ENCODE results near the gene SYCE1.

DNA sequence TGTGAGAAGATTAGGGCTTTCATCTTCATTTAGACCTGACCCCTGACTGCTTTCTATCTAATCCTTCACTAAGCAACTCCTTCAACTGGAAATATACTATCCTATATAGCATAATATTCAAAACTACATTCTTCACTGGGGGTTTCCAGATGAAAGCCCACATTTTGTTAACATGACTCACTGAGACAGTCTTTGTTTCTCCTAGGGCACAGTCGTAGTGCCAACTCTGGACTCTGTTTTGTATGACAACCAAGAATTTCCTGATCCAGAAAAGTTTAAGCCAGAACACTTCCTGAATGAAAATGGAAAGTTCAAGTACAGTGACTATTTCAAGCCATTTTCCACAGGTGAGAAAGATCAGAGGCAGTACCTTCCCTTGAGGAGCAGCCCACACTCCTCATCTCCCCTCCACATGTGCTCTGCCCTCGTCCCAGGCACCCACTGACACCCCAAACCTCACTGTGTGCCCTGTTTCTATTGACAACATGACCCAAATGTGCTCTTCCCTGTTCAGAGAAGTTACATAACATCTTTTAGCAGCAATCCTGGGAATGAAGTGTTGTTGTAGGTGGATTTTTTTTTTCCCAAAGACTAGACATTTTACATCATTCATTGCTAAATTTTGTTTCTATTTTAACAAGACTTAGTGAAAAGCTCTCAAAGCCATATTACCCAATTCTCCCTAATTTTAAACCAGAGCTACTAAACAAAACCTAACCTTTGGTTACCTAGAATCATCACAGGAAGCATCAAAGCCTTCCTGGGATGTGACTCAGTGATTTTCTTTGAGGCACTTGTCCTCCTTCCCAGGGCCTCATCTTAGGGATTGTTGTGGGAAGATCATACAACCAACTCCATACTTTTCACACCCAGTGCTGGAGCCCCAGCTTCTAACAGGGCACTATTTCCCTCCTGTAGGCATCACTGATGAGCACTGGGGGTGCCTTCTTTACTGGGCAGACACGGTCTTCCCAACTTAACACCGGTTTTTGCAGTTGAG, 27.5 kb downstream of the SYCE1 start:
- TF ChIP-seq, protein P1, sequence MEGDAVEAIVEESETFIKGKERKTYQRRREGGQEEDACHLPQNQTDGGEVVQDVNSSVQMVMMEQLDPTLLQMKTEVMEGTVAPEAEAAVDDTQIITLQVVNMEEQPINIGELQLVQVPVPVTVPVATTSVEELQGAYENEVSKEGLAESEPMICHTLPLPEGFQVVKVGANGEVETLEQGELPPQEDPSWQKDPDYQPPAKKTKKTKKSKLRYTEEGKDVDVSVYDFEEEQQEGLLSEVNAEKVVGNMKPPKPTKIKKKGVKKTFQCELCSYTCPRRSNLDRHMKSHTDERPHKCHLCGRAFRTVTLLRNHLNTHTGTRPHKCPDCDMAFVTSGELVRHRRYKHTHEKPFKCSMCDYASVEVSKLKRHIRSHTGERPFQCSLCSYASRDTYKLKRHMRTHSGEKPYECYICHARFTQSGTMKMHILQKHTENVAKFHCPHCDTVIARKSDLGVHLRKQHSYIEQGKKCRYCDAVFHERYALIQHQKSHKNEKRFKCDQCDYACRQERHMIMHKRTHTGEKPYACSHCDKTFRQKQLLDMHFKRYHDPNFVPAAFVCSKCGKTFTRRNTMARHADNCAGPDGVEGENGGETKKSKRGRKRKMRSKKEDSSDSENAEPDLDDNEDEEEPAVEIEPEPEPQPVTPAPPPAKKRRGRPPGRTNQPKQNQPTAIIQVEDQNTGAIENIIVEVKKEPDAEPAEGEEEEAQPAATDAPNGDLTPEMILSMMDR (conservative IDR thresholded peaks at IDR 0.05; ENCODE audit: low read depth, low read length), result no peak
- no peak for TF ChIP-seq POLR2A (IDR thresholded peaks at IDR 0.05; ENCODE audit: low read depth, low read length)
- TF ChIP-seq MAZ (IDR thresholded peaks at IDR 0.05; ENCODE audit: borderline replicate concordance, low read depth, low read length), result no peak
- no peak for TF ChIP-seq RAD21 (IDR thresholded peaks at IDR 0.05; ENCODE audit: low read length)
- TF ChIP-seq MAFK (IDR thresholded peaks at IDR 0.05; ENCODE audit: low read depth, low read length), result no peak
- TF ChIP-seq RFX5 (IDR thresholded peaks at IDR 0.05; ENCODE audit: low read depth, low read length), result no peak
- TF ChIP-seq NFE2L2 (IDR thresholded peaks at IDR 0.05; ENCODE audit: low read depth, low read length), result no peak
- TF ChIP-seq, protein P2, sequence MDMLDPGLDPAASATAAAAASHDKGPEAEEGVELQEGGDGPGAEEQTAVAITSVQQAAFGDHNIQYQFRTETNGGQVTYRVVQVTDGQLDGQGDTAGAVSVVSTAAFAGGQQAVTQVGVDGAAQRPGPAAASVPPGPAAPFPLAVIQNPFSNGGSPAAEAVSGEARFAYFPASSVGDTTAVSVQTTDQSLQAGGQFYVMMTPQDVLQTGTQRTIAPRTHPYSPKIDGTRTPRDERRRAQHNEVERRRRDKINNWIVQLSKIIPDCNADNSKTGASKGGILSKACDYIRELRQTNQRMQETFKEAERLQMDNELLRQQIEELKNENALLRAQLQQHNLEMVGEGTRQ (IDR thresholded peaks at IDR 0.05; ENCODE audit: low read depth, low read length), result no peak
- no peak for TF ChIP-seq SMC3 (IDR thresholded peaks at IDR 0.05; ENCODE audit: low read depth, low read length)
- TF ChIP-seq RCOR1 (IDR thresholded peaks at IDR 0.05; ENCODE audit: insufficient replicate concordance, low read length), result no peak
- TF ChIP-seq CHD1 (IDR thresholded peaks at IDR 0.05; ENCODE audit: low read depth, low read length), result no peak
- TF ChIP-seq, protein P3, sequence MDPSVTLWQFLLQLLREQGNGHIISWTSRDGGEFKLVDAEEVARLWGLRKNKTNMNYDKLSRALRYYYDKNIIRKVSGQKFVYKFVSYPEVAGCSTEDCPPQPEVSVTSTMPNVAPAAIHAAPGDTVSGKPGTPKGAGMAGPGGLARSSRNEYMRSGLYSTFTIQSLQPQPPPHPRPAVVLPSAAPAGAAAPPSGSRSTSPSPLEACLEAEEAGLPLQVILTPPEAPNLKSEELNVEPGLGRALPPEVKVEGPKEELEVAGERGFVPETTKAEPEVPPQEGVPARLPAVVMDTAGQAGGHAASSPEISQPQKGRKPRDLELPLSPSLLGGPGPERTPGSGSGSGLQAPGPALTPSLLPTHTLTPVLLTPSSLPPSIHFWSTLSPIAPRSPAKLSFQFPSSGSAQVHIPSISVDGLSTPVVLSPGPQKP (IDR thresholded peaks at IDR 0.05; ENCODE audit: borderline replicate concordance, low read depth, low read length), result no peak
- TF ChIP-seq FOS (IDR thresholded peaks at IDR 0.05; ENCODE audit: low read depth, low read length), result no peak
- TF ChIP-seq BHLHE40 (IDR thresholded peaks at IDR 0.05; ENCODE audit: low read depth, low read length), result no peak
